Activated gamma-delta T cell (primary cell): ENCODE data around the gene FOXF2.

Experiments
- DNase-seq: peaks from one replicate; lab custom pipeline; 2025; lab: John Stamatoyannopoulos, UW

The FOXF2 gene

GRCh38 chr6:1378065-1379016 lies 11.0 kb upstream of the FOXF2 start:
- DNase-seq = no peak

- DNase-seq = no peak
Measured at GRCh38 chr6:1379017-1379787, 10.2 kb upstream of the FOXF2 start.

- DNase-seq = no peak
Measured at GRCh38 chr6:1379788-1380147, 9.6 kb upstream of the FOXF2 start.

GRCh38 chr6:1380625-1381427 lies 8.6 kb upstream of the FOXF2 start:
- no peak for DNase-seq

GRCh38 chr6:1381481-1382330 lies 7.7 kb upstream of the FOXF2 start:
- DNase-seq = no peak

GRCh38 chr6:1382331-1382882 lies 7.0 kb upstream of the FOXF2 start:
- no peak for DNase-seq

- no peak for DNase-seq
Measured at GRCh38 chr6:1382883-1383728, 6.3 kb upstream of the FOXF2 start.

GRCh38 chr6:1383729-1384548 lies 5.4 kb upstream of the FOXF2 start:
- no peak for DNase-seq

- DNase-seq = no peak
Measured at GRCh38 chr6:1384549-1385128, 4.7 kb upstream of the FOXF2 start.

- DNase-seq = no peak
Measured at GRCh38 chr6:1385129-1386037, 4.0 kb upstream of the FOXF2 start.

- DNase-seq = no peak
Measured at GRCh38 chr6:1386038-1386709, 3.2 kb upstream of the FOXF2 start.

GRCh38 chr6:1387538-1387875 lies 1.9 kb upstream of the FOXF2 start:
- no peak for DNase-seq

- no peak for DNase-seq
Measured at GRCh38 chr6:1387876-1388629, 1.3 kb upstream of the FOXF2 start.

GRCh38 chr6:1388630-1389368 lies 577 bp upstream of the FOXF2 start:
- DNase-seq = no peak

- DNase-seq = no peak
Measured at GRCh38 chr6:1390133-1390945, 963 bp downstream of the FOXF2 start.
